ENCODE measurements around the gene CTNNA2. TPM values are rescaled to one million over a fixed set of nuclear protein-coding genes. Genes with fewer than 3 reads are reported as not detected.

The CTNNA2 gene
- total RNA-seq, 6 experiments from 2014 or later: 0.44 TPM; not detected in 5

DNA sequence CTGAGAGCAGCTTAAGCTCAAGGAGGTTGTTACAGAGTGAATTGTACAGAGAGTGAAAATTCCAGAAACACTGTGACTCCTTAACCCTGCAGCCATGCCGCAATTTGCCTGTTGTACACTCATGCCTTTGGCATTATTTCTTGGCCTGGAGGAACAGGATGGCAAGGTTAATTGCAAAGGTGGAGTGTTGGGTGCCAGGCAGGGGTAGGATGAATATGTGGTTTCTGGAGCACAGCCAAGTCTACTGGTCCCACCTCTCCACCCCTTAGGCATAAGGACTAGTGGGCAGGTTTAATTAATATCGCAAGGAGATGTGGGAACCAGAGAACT lies 541.5 kb downstream of the CTNNA2 start:
- no CpG with 5 or more reads among the region's 2 CpGs for WGBS (ENCODE audit: insufficient coverage, low coverage, low lambda C conversion rate, missing lambda C conversion rate)
- H3K36me3 ChIP-seq: no peaks in the 10 kb centered on the region
- H3K27me3 ChIP-seq: no peaks in the 10 kb centered on the region
- H3K9me3 ChIP-seq: no peaks in the 10 kb centered on the region
- intact Hi-C loops (cut with DNase I): no loop called here
- no peak overlapping the region for H3K4me3 ChIP-seq
- ATAC-seq: no peak
- no peaks in the 10 kb centered on the region for H3K4me1 ChIP-seq
- no peak for TF ChIP-seq POLR2A (IDR thresholded peaks at IDR 0.05)
- TF ChIP-seq, protein P1, sequence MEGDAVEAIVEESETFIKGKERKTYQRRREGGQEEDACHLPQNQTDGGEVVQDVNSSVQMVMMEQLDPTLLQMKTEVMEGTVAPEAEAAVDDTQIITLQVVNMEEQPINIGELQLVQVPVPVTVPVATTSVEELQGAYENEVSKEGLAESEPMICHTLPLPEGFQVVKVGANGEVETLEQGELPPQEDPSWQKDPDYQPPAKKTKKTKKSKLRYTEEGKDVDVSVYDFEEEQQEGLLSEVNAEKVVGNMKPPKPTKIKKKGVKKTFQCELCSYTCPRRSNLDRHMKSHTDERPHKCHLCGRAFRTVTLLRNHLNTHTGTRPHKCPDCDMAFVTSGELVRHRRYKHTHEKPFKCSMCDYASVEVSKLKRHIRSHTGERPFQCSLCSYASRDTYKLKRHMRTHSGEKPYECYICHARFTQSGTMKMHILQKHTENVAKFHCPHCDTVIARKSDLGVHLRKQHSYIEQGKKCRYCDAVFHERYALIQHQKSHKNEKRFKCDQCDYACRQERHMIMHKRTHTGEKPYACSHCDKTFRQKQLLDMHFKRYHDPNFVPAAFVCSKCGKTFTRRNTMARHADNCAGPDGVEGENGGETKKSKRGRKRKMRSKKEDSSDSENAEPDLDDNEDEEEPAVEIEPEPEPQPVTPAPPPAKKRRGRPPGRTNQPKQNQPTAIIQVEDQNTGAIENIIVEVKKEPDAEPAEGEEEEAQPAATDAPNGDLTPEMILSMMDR (IDR thresholded peaks at IDR 0.05): no peak
- no peak for DNase-seq
- H3K27ac ChIP-seq: no peak overlapping the region

DNA sequence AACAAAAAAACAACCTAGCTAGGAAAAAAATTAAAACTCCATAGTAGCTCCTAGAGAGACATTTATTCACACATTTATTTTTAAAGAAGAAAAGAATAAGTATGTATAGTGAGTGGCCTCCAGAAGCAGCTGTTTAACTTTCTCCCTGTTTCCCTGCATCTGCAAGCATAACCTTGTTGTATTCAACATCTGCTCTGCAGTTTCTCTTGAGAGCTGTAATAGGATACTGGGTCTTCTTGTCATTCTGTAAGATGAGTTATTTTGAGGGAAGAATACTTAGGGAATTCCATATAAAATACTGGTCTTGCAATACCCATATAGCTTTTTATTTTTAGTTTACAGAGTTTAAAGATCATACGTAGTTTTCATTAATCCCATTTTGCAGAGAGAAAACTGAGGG lies 545.1 kb downstream of the CTNNA2 start:
- TF ChIP-seq POLR2A (IDR thresholded peaks at IDR 0.05): no peak
- TF ChIP-seq, protein P1 (IDR thresholded peaks at IDR 0.05): no peak
- intact Hi-C loops (cut with DNase I): no loop called here
- whole genome bisulfite sequencing (ENCODE audit: insufficient coverage, low coverage, low lambda C conversion rate, missing lambda C conversion rate): 83% methylated on average over 1 of the region's 1 CpG

GRCh38 chr2:80058562-80058961 lies 545.7 kb downstream of the CTNNA2 start:
- H3K4me3 ChIP-seq: no peak overlapping the region
- DNase-seq (no peak), ATAC-seq (no peak)
- no peaks in the 10 kb centered on the region for H3K9me3 ChIP-seq
- no peak overlapping the region for H3K27ac ChIP-seq
- intact Hi-C loops (cut with DNase I): no loop called here
- H3K4me1 ChIP-seq: no peaks in the 10 kb centered on the region
- no peaks in the 10 kb centered on the region for H3K36me3 ChIP-seq
- TF ChIP-seq, protein P1 (IDR thresholded peaks at IDR 0.05): no peak
- TF ChIP-seq POLR2A (IDR thresholded peaks at IDR 0.05): no peak
- 81% methylated on average over 4 of the region's 4 CpGs for WGBS (ENCODE audit: insufficient coverage, low coverage, low lambda C conversion rate, missing lambda C conversion rate)
- H3K27me3 ChIP-seq: no peaks in the 10 kb centered on the region

More for the DNA sequence above, 545.1 kb downstream of the CTNNA2 start:
- no peaks in the 10 kb centered on the region for H3K36me3 ChIP-seq
- ATAC-seq: no peak
- no peaks in the 10 kb centered on the region for H3K4me1 ChIP-seq
- no peak for DNase-seq
- H3K27ac ChIP-seq: no peak overlapping the region
- H3K4me3 ChIP-seq: no peak overlapping the region
- H3K27me3 ChIP-seq: no peaks in the 10 kb centered on the region
- no peaks in the 10 kb centered on the region for H3K9me3 ChIP-seq

- no peaks in the 10 kb centered on the region for H3K4me1 ChIP-seq
- H3K4me3 ChIP-seq: no peak overlapping the region
- H3K27me3 ChIP-seq: no peaks in the 10 kb centered on the region
- intact Hi-C loops (cut with DNase I): no loop called here
- WGBS (ENCODE audit: insufficient coverage, low coverage, low lambda C conversion rate, missing lambda C conversion rate): 64% methylated on average over 4 of the region's 5 CpGs
- ATAC-seq (no peak), DNase-seq (no peak)
- no peaks in the 10 kb centered on the region for H3K36me3 ChIP-seq
- H3K27ac ChIP-seq: no peak overlapping the region
- no peak for TF ChIP-seq POLR2A (IDR thresholded peaks at IDR 0.05)
- TF ChIP-seq, protein P1 (IDR thresholded peaks at IDR 0.05): no peak
- H3K9me3 ChIP-seq: no peaks in the 10 kb centered on the region
These were observed 546.6 kb downstream of the CTNNA2 start for GRCh38 chr2:80059447-80059846.

- Histone ChIP-seq H3K27ac (no peak overlapping the region), H3K36me3 (no peaks in the 10 kb centered on the region), H3K27me3 (no peaks in the 10 kb centered on the region), H3K4me3 (no peak overlapping the region), H3K4me1 (no peaks in the 10 kb centered on the region), H3K9me3 (no peaks in the 10 kb centered on the region)
- ATAC-seq (no peak), DNase-seq (no peak)
- TF ChIP-seq POLR2A (IDR thresholded peaks at IDR 0.05): no peak
- TF ChIP-seq, protein P1 (IDR thresholded peaks at IDR 0.05): no peak
- intact Hi-C loops (cut with DNase I): no loop called here
These were observed 549.0 kb downstream of the CTNNA2 start for GRCh38 chr2:80061881-80062280.

Data from right lobe of liver (tissue), 6 donors.